ENCODE data around the gene ANKS3. TPM values are rescaled to one million over a fixed set of nuclear protein-coding genes. Genes with fewer than 3 reads are reported as not detected.

ANKS3 gene
- polyA plus RNA-seq, 4 donors: 17.0 to 36.0 (median 22.6) TPM

DNA sequence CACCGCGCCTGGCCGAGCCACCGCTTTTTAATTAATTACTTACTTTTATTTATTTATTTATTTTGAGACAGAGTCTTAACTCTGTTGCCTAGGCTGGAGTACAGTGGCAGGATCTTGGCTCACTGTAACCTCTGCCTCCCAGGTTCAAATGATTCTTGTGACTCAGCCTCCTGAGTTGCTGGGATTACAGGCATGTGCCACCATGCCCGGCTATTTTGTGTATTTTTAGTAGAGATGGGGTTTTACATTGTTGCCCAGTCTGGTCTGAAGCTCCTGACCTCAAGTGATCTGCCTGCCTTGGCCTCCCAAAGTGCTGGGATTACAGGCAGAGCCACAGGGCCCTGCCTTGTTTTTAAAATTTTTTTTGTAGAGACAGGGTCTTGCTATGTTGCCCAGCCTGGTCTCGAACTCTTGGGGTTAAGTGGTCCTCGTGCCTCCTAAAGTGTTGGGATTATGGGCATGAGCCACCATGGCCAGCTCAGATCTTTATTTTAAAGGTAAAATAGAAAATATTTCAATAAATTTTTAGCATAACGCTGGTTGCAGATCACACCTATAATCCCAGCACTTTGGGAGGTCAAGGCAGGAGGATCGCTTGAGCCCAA is 59.0 kb downstream of the ANKS3 start:
- DNase-seq (ENCODE audit: low read depth in 4 of 4, low spot score in 3 of 4): no peak

- no peak for DNase-seq (ENCODE audit: low read depth in 4 of 4, low spot score in 3 of 4)
These were observed 60.6 kb downstream of the ANKS3 start for GRCh38 chr16:4673387-4674046.

- DNase-seq (ENCODE audit: low read depth in 4 of 4, low spot score in 3 of 4): no peak
These were observed 65.6 kb downstream of the ANKS3 start for GRCh38 chr16:4668313-4668960.

- DNase-seq (ENCODE audit: low read depth in 4 of 4, low spot score in 3 of 4): no peak
These were observed 66.7 kb downstream of the ANKS3 start for GRCh38 chr16:4667203-4667963.

GRCh38 chr16:4666537-4667202 is 67.4 kb downstream of the ANKS3 start:
- no peak for DNase-seq (ENCODE audit: low read depth in 4 of 4, low spot score in 3 of 4)

- DNase-seq (ENCODE audit: low read depth in 4 of 4, low spot score in 3 of 4): no peak
These were observed 69.3 kb downstream of the ANKS3 start for GRCh38 chr16:4664538-4665418.

DNA sequence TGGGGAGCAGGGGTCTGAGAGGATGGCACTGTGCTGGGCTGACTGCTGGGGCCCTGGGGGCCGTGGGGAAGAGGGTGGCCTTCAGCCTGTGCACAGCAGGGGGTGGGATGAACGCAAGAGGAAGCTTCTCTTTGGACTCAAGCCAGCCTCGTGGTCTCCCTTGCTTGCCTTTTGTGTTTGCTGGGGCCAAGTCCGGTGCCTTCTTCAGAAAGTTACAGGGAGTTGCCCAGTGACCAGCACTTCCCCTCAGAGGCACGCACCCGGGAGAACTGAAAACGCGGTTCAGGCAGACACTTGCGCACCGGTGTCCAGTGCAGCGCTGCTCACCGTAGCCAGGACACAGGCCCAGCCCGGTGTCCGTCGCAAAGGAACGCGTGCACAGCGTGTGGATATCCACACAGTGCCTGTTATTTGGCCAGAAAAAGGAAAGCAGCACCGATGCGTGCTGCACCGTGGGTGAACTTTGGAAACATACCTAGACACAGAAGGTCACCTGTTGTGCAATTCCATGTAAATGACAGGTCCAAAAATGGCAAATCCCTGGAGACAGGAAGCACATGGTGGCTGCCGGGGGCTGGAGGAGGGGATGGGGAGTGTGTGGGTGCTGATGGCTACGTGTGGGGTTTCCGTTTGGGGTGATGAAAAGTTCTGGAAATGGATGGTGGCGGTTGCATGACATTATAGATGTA is 70.2 kb downstream of the ANKS3 start:
- DNase-seq (ENCODE audit: low read depth in 4 of 4, low spot score in 3 of 4): no peak

DNA sequence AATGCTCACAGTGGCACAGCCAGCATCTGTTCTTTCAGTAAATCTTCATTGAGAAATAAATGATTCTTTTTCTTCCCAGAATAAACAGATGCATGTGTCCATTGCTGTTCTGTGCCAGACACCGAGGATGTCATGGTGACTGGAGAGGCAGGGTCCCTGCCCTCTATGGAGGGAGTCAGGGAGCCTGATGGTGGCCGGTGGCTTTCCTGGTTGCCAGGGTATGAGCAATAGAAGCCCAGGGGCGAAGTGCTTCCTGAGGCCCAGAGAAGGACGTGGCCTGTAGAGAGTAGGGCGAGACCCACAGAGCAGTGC is 70.7 kb downstream of the ANKS3 start:
- no peak for DNase-seq (ENCODE audit: low read depth in 4 of 4, low spot score in 3 of 4)

DNA sequence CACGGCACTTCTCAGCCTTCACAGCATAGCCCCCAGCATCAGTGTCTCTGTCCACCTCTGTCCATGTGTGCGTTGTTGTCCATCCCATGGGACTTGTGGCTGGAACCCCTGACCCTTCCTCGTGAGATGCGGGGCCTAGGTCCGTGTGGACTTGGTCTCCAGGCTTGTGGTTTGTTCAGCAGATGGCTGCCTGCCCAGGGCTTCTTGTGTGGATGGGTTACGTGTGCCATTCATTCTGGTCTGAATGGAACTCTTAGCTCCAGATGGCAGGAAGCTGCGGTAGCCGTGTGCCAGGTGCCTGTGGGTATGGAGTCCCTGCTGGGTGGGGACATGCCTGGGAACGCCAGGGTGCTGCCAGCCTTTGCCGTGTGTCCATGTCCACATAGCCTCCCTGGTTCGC is 72.4 kb downstream of the ANKS3 start:
- no peak for DNase-seq (ENCODE audit: low read depth in 4 of 4, low spot score in 3 of 4)

GRCh38 chr16:4660454-4661007 is 73.5 kb downstream of the ANKS3 start:
- peak; percentile 51 to 76 (median 66) for DNase-seq (ENCODE audit: low read depth in 4 of 4, low spot score in 3 of 4)

- DNase-seq (ENCODE audit: low read depth in 4 of 4, low spot score in 3 of 4): no peak
These were observed 74.4 kb downstream of the ANKS3 start for GRCh38 chr16:4659363-4660353.

GRCh38 chr16:4656695-4657686 is 77.1 kb downstream of the ANKS3 start:
- no peak for DNase-seq (ENCODE audit: low read depth in 4 of 4, low spot score in 3 of 4)

DNA sequence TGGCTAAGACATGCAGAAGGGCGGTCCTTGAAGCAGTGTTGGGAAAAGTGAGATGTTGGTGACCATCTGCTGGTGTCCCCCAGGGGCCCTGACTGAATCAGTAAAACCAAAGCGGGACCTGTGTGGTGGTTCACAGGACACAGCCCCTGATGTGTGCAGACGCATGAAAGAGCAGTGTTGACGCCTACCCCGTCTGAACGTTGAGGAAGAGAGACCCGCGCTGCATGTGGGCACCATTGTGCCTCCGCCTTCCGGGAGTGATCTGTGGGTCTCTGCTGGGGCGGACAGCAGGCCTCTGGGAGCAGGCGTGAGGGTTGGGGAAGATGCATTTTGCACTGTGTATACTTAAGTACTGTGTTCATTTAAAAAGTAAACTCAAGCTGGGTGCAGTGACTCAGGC is 77.8 kb downstream of the ANKS3 start:
- DNase-seq (ENCODE audit: low read depth in 4 of 4, low spot score in 3 of 4): no peak

DNA sequence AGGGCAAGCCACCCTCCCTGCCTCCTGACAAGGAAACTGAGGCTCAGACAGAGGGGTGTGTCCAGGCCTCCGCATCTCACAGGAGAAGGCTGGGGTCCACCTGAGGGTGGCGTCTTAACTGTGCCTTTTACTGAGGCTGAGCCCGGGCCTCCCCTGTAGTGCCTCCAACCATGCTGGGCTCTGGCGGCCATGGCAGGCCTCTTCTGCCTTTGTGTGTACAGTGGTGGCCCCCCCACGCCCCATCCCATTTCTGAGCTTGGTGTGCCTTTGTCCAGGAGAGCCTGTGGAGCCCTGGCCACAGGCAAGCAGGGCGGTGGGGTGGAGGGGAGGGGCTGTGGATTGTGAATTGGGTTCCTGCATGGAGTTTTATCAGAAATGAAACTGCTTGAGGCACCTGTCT is 78.3 kb downstream of the ANKS3 start:
- DNase-seq (ENCODE audit: low read depth in 4 of 4, low spot score in 3 of 4): no peak

GRCh38 chr16:4654964-4655590 is 79.0 kb downstream of the ANKS3 start:
- no peak for DNase-seq (ENCODE audit: low read depth in 4 of 4, low spot score in 3 of 4)
